K562 (cell line): Measurements from ENCODE around the gene CCR2. TPM values are rescaled to one million over a fixed set of nuclear protein-coding genes. Genes with fewer than 3 reads are reported as not detected.
A peak's percentile ranks its signal among the peaks of the same experiment; 100 is the strongest.

Experiments
- ATAC-seq: fragments of 200-7000 bp; cut with Tn5 transposase; 3 replicates; pipeline ENCODE4 v1.9.1; 2020; ENCODE audit warnings: moderate library complexity
- BruUV-seq: library from RNA; stranded (reverse); fragments of 400-500 nt; replicated peaks from 2 replicates; lab custom pipeline; 2021; lab: Mats Ljungman, UMichigan
- CTCF ChIA-PET: fragments of 300-600 bp; formaldehyde crosslinking; extraction: SDS; loops from one replicate; lab custom pipeline; 2021; ENCODE audit warnings: low intra/inter-chr PET ratio; lab: Yijun Ruan, JAX
- POLR2A ChIA-PET: fragments of 300-600, 350-650 bp; sonication (Branson Sonifier 250); formaldehyde crosslinking; extraction: SDS; loops from one replicate; lab custom pipeline; 2021; ENCODE audit warnings: antibody characterized with exemption, inconsistent platforms; lab: Yijun Ruan, JAX
- DNase-seq, 4 experiments: peaks; one replicate each; pipeline versions ENCODE4 v3.0.0 to v3.0.0-alpha.2; 2011 to 2018; ENCODE audit warnings: low spot score in 3 of 4, mixed read lengths in 3 of 4; ENCODE audit errors: extremely low read depth in 1 of 4
- FAIRE-seq: peaks from 2 replicates; lab custom pipeline; 2011; peaks lifted over from hg19 to GRCh38; lab: Jason Lieb, UNC
- H2AFZ ChIP-seq: 2 replicates; pipeline ENCODE4 v1.6.0; 2011; ENCODE audit warnings: low read depth, low read length, control low read depth, inconsistent platforms
- H3K27ac ChIP-seq: fragments of 200-600 bp; 3 replicates; pipeline ENCODE4 v1.8.0; 2011; ENCODE audit warnings: low read depth, mild to moderate bottlenecking, control low read depth, inconsistent platforms, low read length, moderate library complexity, mixed read lengths; ENCODE audit errors: extremely low read depth
- H3K27me3 ChIP-seq, 2 experiments: fragments of 300-600 bp in 1 of 2; 2 replicates in 1 of 2; 3 replicates in 1 of 2; pipeline versions ENCODE4 v1.6.0 to v1.8.0; 2011; ENCODE audit warnings: inconsistent platforms in 2 of 2, low read length in 2 of 2, mild to moderate bottlenecking in 1 of 2, mixed read lengths in 1 of 2, moderate library complexity in 1 of 2; ENCODE audit not compliant: control insufficient read depth in 2 of 2, insufficient read depth in 2 of 2
- H3K36me3 ChIP-seq: fragments of 300-600 bp; 3 replicates; pipeline ENCODE4 v1.8.0; 2011; ENCODE audit warnings: mild to moderate bottlenecking, low read length, inconsistent platforms; ENCODE audit not compliant: control insufficient read depth, insufficient read depth
- H3K4me1 ChIP-seq, 2 experiments: fragments of 200-600 bp in 1 of 2; replicated peaks in 1 of 2; 2 replicates in 1 of 2; 3 replicates in 1 of 2; pipeline versions ENCODE4 v1.5.1 to v1.8.0; 2011; ENCODE audit warnings: inconsistent platforms in 2 of 2, low read length in 2 of 2, mild to moderate bottlenecking in 1 of 2, mixed read lengths in 1 of 2, moderate library complexity in 1 of 2; ENCODE audit not compliant: control insufficient read depth in 2 of 2, insufficient read depth in 2 of 2
- H3K4me2 ChIP-seq: 2 replicates; pipeline ENCODE4 v1.6.1; 2011; ENCODE audit warnings: low read length, control low read depth, inconsistent platforms, mixed read lengths; ENCODE audit not compliant: insufficient read depth
- H3K4me3 ChIP-seq: fragments of 200-600 bp; sonication (generic), shearing (Covaris generic); 2 replicates; pipeline ENCODE4 v1.5.1; 2016; ENCODE audit warnings: control low read depth, inconsistent platforms
- H3K79me2 ChIP-seq: fragments of 200-600 bp; 3 replicates; pipeline ENCODE4 v1.8.0; 2011; ENCODE audit warnings: low read length, inconsistent platforms; ENCODE audit not compliant: control insufficient read depth, insufficient read depth
- H3K9ac ChIP-seq, 2 experiments: 2 replicates each; pipeline versions ENCODE4 v1.6.0 to v1.6.1; 2011; ENCODE audit warnings: low read depth in 2 of 2, low read length in 2 of 2, control low read depth in 1 of 2, inconsistent platforms in 1 of 2, mild to moderate bottlenecking in 1 of 2, mixed read lengths in 1 of 2; ENCODE audit not compliant: insufficient read depth in 1 of 2
- H3K9me1 ChIP-seq: one replicate; pipeline ENCODE4 v1.6.0; 2011; ENCODE audit warnings: inconsistent platforms, mild to moderate bottlenecking, low read length, moderate library complexity; ENCODE audit not compliant: control insufficient read depth, insufficient read depth
- H3K9me3 ChIP-seq: replicated peaks from 2 replicates; pipeline ENCODE4 v1.5.1; 2011; ENCODE audit warnings: low read depth, low read length, inconsistent platforms; ENCODE audit not compliant: control insufficient read depth, insufficient read depth
- H4K20me1 ChIP-seq: replicated peaks from 2 replicates; pipeline ENCODE4 v1.6.1; 2011; ENCODE audit warnings: low read length, inconsistent platforms, mixed read lengths; ENCODE audit not compliant: control insufficient read depth, insufficient read depth
- BDP1 ChIP-seq: IDR thresholded peaks from 3 replicates; pipeline ENCODE4 v1.6.1; 2011; ENCODE audit not compliant: insufficient read length, insufficient read depth
- FOXJ2 ChIP-seq: fragments of 200-800 bp; sonication (Bioruptor generic); IDR thresholded peaks from 2 replicates; pipeline ENCODE4 v1.6.1; 2016; ENCODE audit warnings: missing genetic modification characterization, missing compliant biosample characterization
- HDAC3 ChIP-seq: fragments of 450-650 bp; IDR thresholded peaks from 2 replicates; pipeline ENCODE4 v1.6.1; 2018; ENCODE audit warnings: borderline replicate concordance, mild to moderate bottlenecking, moderate library complexity; ENCODE audit not compliant: partially characterized antibody
- PHF21A ChIP-seq: fragments of 450-650 bp; IDR thresholded peaks from 2 replicates; pipeline ENCODE4 v1.6.1; 2017; ENCODE audit warnings: low read depth, borderline replicate concordance
- PYGO2 ChIP-seq: fragments of 450-650 bp; IDR thresholded peaks from 2 replicates; pipeline ENCODE4 v1.6.1; 2016; ENCODE audit warnings: mild to moderate bottlenecking, missing genetic modification characterization, moderate library complexity, missing compliant biosample characterization
- WHSC1 ChIP-seq: IDR thresholded peaks from one replicate; pipeline ENCODE4 v1.6.1; 2012; ENCODE audit warnings: low read length, control low read depth, inconsistent platforms
- WGBS: fragments of 100-300 bp; shearing (Covaris generic); methylation state at CpG from one replicate; pipeline ENCODE4 v1.1.6; 2016; ENCODE audit warnings: low coverage, mixed read lengths; ENCODE audit not compliant: insufficient coverage; ENCODE audit errors: missing lambda C conversion rate; 5-methylcytosine and 5-hydroxymethylcytosine counted together
- in situ Hi-C: fragments of 300-500 bp; cut with MboI; formaldehyde crosslinking; loops from 4 replicates; pipeline ENCODE4 v1.15.0; 2018; ENCODE audit warnings: inconsistent platforms, mixed read lengths
- intact Hi-C: fragments of 100-400 bp; cut with micrococcal nuclease; formaldehyde crosslinking; loops from 2 replicates; pipeline ENCODE4 v1.14.2; 2022
- polyA plus RNA-seq, 8 experiments: library from polyadenylated mRNA; depleted of rRNA in 4 of 8; stranded (reverse) in 5 of 8; unstranded in 3 of 8; fragments of >200 nt; fragmentation: Nextera tagmentation in 2 of 8; fragmentation: Illumina TruSeq in 1 of 8; extraction: Ambion mirVana in 2 of 8; extraction: Trizol in 1 of 8; gene quantifications; 2 replicates each; pipeline versions ENCODE4 v1.2.1 to v1.2.3, GENCODE V29; 2011 to 2014; ENCODE audit warnings: inconsistent platforms in 1 of 8, missing spikeins in 1 of 8
- total RNA-seq, 7 experiments: library from RNA; depleted of rRNA in 6 of 7; stranded (reverse); fragments of >200 nt in 6 of 7; fragmentation: Illumina TruSeq in 2 of 7; extraction: Trizol in 2 of 7; gene quantifications; 2 replicates each; pipeline versions ENCODE4 v1.2.1 to v1.2.3, GENCODE V29; 2011 to 2021; ENCODE audit warnings: low replicate concordance in 1 of 7
- TF ChIP-seq, protein P1 (sequence below): fragments of 450-650 bp; formaldehyde crosslinking; conservative IDR thresholded peaks from 2 replicates; pipeline ENCODE4 v1.4.0; 2022; ENCODE audit warnings: mild to moderate bottlenecking, missing genetic modification characterization
- TF ChIP-seq, protein P2 (sequence below): sonication (generic); formaldehyde crosslinking; IDR thresholded peaks from 2 replicates; pipeline ENCODE4 v1.4.0; 2020; ENCODE audit warnings: mild to moderate bottlenecking, missing genetic modification reagents

Gene CCR2
- total and polyA plus RNA-seq, 9 of the 15 experiments (the other 6 are each of a cell fraction or from before 2014, with no cell fraction given): not detected

DNA sequence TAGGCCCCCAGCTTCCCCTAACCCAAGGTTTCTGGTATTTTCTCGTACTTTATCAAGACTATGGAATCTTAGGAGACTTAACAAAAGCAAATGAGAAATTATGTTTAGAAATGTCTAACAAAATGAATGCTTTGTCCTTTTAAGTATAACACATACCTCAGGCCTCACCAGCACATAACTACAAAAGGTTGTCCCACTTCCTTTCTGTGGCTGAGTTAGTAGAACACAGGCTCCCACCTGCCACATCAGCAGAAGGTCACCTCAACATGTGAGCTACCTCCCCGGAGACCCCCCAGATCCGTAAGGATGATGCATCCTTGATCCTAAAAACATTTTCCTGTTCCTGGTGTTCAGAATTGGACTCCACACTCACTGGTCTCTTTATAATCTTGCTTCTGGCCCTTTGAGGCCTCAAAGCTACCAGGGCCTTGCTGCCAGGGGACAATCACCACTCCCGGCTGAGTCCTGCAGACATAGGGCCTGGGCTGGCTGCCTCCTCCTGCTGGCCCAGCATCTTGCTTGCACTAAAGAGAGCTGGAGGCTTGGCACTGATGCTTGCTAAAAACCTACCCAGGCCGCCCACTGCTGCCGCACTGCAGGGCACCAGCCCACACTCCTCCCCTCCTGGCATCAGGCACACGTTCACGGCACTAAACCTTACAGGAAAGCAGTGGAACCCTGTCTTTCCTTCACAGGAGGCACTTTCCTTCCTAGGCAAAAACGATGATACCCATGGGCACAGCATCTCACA is 56.0 kb downstream of the CCR2 start:
- peaks cover 25 to 42% of the 10 kb centered on the region in 2 experiments for H3K4me1 ChIP-seq
- intact Hi-C loops: no loop called here
- TF ChIP-seq PHF21A: no peak
- no peak for TF ChIP-seq FOXJ2 (tag)
- TF ChIP-seq, protein P1, sequence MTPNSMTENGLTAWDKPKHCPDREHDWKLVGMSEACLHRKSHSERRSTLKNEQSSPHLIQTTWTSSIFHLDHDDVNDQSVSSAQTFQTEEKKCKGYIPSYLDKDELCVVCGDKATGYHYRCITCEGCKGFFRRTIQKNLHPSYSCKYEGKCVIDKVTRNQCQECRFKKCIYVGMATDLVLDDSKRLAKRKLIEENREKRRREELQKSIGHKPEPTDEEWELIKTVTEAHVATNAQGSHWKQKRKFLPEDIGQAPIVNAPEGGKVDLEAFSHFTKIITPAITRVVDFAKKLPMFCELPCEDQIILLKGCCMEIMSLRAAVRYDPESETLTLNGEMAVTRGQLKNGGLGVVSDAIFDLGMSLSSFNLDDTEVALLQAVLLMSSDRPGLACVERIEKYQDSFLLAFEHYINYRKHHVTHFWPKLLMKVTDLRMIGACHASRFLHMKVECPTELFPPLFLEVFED (CRISPR knock-in tag): no peak
- TF ChIP-seq PYGO2 (tag): no peak
- no peak for TF ChIP-seq BDP1
- no peak for TF ChIP-seq WHSC1
- TF ChIP-seq, protein P2, sequence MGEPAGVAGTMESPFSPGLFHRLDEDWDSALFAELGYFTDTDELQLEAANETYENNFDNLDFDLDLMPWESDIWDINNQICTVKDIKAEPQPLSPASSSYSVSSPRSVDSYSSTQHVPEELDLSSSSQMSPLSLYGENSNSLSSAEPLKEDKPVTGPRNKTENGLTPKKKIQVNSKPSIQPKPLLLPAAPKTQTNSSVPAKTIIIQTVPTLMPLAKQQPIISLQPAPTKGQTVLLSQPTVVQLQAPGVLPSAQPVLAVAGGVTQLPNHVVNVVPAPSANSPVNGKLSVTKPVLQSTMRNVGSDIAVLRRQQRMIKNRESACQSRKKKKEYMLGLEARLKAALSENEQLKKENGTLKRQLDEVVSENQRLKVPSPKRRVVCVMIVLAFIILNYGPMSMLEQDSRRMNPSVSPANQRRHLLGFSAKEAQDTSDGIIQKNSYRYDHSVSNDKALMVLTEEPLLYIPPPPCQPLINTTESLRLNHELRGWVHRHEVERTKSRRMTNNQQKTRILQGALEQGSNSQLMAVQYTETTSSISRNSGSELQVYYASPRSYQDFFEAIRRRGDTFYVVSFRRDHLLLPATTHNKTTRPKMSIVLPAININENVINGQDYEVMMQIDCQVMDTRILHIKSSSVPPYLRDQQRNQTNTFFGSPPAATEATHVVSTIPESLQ (CRISPR knock-in tag): no peak
- TF ChIP-seq HDAC3: no peak

More for the DNA sequence above, 56.0 kb downstream of the CCR2 start:
- POLR2A ChIA-PET: interaction anchor here (0.9 to 2.3 kb wide), 2 partner anchors 10 to 13 kb away, joined by 3 to 7 read pairs; no protein-coding TSS in a partner anchor
- H3K4me2 ChIP-seq: no peak overlapping the region
- no peak overlapping the region for H2AFZ ChIP-seq
- 81% methylated on average over 9 of the region's 9 CpGs for WGBS
- BruUV-seq: no TSS peak
- H3K9me1 ChIP-seq: no peaks in the 10 kb centered on the region
- in situ Hi-C loops: loop anchor here (25.0 kb wide), 1 partner anchor 1373 kb away; the partner anchor contains the start of gene CLEC3B
- peaks cover 2% of the 10 kb centered on the region; the same call in 1 of the 3 replicates for H3K79me2 ChIP-seq
- H3K9ac ChIP-seq: 0 out of 4 replicates have a peak overlapping the region, but pooled peaks of 1 of the 2 experiments have one; percentile 10
- no peaks in the 10 kb centered on the region for H3K36me3 ChIP-seq
- DNase-seq (no peak), ATAC-seq (no peak), FAIRE-seq (no peak)
- no peaks in the 10 kb centered on the region; the same call in 1 of the 2 replicates for H3K9me3 ChIP-seq
- H3K27me3 ChIP-seq: no peaks in the 10 kb centered on the region
- H4K20me1 ChIP-seq: no peaks in the 10 kb centered on the region
- no peak overlapping the region for H3K4me3 ChIP-seq
- CTCF ChIA-PET: no interaction called here
- no peak overlapping the region for H3K27ac ChIP-seq
